ENCODE measurements around the gene METTL22.
"Not testable (repeated sequence)": the region's sequence is repeated elsewhere in the genome, so short reads cannot be mapped to it uniquely, and the experiment has no call there.

The METTL22 gene

DNA sequence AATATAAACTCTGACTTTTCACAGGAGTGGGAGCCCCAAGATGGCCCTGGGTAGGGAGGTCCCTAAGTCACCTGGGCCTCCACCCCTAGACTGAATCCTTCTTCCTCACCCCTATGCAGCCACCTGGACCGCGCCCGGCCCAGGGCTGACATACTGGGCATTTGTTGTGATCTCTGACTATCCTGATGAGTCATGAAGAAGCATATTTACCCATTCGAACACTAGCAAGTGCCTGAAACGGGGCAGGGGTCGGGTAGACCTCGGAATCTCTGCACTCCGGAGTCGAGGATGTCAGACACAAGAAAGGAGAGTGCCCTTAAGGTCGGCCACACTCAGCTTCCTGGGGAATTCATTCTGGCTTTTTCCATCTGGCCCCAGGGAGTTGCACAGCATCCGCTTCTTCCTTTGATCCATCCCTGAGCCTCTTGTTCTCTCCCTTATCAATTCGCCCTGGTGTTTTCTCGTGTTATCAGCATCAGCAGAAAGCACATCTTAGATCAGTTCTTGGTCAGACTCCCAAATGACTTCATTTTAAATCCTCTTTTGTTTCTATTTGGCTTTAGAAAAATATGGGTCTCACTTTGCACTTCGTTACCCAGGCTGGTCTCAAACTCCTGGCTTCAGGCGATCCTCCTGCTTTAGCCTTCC is 10.4 kb downstream of the METTL22 start:
- no peak for DNase-seq (ENCODE audit: low read depth, low spot score)

DNA sequence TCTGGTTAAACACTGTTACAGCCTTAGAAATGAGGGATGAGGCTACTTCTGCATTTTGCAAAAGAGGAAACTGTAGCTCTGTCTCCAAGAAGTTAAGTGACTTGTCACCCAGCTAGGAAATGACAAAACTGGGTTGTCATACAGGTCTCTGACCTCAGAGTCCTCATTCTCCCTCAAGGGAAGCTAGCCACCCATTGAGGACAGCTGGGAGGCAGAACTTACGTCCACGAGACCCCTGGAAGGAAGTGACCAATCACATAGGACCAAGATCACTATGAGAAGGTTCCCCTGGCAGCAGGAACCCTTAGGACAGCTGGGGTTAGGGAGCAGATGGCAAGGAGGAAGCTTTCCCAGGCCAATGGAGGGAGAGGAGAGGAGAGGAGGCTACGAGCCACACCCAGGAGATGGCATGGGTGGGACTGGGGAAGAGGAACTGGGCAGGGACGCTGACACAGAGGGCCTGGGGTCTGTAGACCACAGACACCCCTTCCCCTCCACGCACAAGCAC is 11.2 kb downstream of the METTL22 start:
- DNase-seq (ENCODE audit: low read depth, low spot score): no peak

DNA sequence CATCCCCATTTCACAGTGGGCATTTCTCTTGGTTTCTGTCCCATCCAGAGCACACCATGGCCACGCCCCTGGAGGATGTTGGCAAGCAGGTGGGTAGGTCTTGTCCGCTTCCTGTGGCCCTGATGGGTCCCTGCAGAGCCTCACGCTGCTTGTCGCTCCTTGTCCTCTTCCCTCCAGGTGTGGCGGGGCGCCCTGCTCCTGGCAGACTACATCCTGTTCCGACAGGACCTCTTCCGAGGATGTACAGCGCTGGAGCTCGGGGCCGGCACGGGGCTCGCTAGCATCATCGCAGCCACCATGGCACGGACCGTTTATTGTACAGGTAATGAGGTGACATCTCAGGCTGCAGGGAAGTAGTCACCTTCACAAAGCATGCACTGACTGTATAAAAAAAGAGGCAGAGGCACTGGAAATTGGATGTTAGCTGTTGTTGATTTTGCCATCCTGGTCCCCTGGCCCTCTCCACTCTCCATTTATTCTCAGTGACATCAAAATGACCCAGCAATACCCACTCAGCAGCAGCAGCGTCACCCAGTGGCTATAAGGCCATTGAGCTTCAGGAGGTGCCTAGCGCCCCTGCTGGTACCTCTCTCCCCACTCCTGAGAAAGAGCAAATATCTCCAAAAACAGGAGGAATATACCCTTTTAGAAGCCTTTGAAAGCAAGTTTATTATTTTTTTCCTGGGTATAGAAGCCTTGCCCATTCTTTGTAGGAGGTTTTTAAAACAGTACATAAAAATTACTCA is 13.7 kb downstream of the METTL22 start:
- DNase-seq (ENCODE audit: low read depth, low spot score): no peak

DNA sequence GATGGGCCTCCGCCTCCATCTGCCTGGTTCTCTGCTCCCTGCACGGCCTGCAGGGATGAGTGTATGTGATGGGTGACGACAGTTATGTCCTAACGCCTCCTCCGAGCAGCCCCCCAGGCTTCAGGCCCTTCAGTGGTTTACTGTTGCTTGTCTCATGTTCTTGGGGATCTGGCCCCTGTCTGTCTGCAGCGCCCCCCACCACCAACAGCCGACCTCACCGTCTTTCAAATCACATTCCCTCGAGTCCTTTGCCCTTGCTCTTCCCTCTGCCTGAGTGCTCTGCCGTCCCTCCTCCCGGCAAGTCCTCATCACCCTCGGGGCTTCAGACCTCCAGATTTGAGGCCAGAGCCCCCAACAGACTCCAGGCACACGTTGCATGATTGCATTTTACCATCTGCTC is 18.2 kb downstream of the METTL22 start:
- no peak for DNase-seq (ENCODE audit: low read depth, low spot score)

DNA sequence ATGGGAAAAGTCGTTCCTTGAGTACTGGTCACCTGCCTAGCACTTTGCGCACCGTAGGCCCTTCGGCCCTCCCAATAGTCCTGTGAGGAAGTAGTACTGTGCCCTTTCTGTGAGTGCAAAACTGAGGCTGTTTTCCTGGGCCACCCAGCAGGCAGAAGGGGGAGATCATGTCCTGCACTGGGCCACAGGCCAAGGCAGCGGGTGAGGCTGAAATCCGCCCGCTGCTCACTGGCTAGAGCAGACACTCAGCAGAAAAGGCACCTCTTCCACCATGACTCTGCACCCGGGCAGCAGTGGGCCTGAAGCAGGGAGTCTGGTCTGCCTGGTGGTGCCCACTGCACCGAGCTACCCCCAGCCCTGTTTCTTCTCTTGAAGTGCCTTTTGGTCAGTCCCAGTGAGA is 20.2 kb downstream of the METTL22 start:
- no peak for DNase-seq (ENCODE audit: low read depth, low spot score)

DNA sequence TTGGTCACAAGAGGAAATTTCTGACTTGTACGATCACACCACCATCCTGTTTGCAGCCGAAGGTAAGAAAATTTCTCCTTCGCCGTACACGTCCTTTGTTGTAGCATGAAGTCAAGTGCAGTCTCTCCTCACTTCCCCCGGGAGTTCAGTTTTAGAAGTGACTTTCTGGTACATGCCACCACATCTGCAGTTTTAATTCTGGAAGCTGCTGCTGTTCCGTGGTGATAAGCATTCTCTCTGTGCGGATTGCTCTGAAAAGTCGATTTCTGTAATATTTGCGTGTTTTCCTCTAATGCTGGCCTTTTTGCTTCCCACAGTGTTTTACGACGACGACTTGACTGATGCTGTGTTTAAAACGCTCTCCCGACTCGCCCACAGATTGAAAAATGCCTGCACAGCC is 20.6 kb downstream of the METTL22 start:
- no peak for DNase-seq (ENCODE audit: low read depth, low spot score)

DNA sequence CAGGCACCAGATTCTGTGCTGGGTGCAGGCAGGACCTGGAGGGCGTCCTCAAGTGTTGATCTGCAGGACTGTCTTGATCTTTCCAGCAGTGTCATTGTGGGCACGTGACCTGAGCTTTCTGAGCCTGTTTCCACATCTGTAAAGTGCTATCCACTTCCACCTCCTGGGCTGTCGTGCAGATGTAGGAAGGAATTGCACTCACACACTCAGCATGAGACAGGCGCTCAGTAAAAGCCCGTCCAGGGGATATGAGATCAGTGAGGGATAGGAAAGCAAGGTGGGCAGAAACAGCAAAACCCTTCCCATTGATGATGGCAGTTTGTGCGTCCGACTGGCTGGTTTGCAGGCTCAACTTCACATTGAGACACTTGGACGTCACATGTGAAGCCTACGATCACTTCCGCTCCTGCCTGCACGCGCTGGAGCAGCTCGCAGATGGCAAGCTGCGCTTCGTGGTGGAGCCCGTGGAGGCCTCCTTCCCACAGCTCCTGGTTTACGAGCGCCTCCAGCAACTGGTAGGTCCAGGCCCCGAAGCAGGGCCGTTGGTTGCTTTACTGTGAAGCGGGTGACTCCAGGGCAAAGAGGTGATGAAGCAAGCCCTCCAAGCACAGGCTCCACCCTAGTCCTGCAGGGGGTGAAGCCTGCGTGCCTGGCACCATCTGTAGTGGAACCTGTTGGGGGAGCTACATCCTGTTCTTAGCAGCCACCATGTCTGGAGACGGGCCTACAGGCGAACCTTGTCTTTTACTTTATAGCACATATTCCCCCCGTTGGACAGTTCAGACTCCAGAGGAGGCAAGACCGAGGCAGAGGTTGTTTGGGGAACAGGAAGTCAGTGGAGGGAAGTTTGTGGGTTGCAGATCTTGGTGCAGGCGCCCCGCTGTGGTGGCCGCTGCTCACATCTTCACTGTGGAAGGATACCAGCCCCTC is 23.0 kb downstream of the METTL22 start:
- DNase-seq (ENCODE audit: low read depth, low spot score): no peak

DNA sequence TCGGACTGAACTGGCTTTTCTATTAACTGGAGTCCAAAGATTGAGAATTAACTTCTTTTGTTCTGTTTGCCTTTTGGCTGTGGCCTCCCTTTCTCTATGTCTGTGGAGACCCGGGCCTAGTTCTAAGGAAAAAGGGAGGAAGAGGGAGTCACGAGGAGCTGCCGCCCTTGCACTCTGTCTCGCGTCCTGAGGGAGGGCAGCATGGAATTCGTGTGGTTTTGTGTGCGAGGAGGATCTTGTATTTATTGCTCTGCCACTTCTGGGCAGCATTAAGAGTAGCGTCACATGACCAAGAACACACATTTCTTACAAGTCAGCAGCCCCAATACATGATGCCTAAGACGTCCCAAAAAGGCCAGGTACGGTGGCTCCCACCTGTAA is 23.6 kb downstream of the METTL22 start:
- no peak for DNase-seq (ENCODE audit: low read depth, low spot score)

DNA sequence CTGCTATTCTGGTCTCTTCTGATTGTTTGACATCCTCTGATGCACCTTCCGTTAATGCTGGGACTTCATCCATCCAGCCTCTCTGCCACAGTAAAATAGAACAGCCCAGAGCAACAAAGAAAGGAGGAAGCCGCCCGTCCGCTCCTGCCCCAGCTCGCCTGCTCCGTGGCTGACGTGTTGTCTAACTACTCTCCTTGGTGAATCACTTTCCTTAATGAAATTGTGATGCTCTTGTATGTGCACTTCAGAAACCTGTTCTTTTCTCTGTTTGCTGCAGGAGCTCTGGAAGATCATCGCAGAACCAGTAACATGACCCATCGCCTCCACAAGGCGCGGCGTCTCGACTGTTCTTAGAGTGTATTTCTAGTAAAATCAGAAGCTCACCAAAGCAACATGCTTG is 24.3 kb downstream of the METTL22 start:
- DNase-seq (ENCODE audit: low read depth, low spot score): no peak

DNA sequence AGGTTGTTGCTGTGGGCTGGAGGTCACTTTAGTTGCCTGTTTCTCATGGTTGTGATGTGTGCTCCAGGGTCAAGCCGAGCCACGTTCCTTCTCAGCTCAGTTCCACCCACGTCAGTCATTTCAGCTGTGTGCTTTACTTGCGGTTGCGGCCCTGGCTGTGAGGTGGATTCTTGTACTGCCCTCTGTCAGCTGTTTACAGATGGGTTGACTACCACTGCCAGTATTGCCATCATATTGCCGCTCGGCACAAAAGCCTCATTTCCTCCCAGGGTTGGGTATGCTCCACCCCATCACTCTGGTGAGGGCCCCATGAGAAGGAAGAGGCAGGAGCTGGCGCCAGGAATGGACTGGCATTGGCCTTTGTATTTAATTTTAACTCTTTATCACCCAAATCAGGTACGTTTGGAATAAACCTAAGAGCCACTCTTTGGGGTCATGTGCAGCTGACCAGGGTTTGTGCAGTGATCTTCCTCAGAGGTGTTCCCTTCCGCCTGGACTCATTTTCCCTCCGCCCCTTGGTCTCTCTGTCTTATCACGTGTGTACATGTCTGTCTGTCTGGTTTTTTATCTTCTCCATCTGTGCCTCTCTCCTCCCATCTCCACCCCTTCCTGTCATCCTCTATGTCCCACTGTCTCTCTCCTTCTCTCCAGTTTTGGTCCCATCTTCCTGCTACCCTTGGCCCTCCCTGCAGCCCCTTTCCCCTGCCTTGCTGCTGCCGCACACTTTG is 25.0 kb downstream of the METTL22 start:
- no peak for DNase-seq (ENCODE audit: low read depth, low spot score)

DNA sequence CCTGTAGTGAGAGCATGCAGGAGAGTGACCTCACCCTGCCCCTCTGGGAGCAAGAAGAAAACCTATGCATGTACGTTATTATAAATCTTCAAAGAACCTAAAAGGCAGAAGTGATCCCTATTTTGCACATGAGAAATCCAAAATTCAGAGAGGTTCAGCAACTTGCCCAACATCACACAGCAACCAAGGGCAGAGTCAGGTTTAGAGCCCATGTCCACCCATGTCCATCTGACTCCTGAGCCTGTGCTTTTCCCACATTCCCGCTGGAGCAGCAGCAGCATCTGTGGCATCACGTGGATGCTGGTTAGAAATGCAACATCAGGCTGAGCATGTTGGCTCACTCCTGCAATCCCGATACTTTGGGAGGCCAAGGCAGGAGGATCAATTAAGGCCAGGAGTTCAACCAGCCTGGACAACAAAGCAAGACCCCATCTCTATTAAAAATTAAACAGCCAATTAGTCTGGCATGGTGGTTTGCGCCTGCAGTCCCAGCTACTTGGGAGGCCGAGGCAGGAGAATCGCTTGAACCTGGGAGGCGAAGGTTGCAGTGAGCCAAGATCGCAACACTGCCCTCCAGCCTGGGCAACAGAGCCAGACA is 26.3 kb downstream of the METTL22 start:
- no peak for DNase-seq (ENCODE audit: low read depth, low spot score)

DNA sequence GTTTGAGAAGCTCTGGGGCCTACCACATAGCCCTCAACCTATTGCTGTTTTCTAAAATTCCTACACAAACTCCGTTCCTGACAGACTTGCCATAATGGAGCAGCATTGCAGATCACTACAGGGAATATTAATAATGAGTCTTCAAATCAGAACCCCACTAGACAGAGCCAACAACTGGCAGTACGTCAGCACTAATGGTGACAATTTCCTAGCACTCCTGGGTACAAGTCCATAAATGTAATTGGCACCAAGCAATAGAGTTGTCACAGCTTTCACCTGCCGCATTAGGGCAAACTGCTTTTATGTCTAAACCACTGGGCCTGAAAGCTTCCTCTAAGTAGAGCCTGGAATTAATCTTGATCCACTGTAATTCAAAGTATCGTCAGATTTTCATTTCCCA is 27.4 kb downstream of the METTL22 start:
- DNase-seq (ENCODE audit: low read depth, low spot score): no peak

DNA sequence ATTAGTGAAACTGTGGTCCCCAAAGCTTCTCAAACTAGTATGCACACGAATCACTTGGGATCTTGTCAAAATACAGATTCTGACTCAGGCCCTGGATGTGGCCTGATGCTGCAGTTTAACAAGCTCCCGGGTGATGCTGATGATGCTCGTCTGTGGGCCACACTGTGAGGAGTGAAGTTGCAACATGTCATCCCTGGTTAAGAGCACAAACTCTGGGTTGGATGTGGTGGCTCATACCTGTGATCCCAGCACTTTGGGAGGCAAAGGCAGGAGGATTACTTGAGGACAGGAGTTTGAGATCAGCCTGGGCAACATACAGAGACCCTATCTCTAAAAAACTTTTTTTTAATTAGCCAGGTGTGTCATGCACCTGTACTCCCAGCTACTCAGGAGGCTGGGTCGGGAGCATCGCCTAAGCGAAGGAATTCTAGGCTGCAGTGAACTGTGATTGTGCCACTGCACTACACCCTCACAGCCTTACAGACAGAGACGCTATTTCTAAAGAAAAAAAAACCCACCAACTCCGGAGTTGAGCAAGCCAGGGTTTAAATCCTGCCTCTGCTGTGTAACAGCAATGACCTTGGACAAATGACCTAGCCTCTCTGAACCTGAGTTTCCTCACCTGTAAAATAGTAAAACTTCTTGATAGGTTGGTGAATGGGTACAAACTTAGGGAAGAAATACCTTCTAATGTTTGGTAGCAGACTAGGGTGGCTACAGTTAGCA is 28.5 kb downstream of the METTL22 start:
- DNase-seq (ENCODE audit: low read depth, low spot score): no peak

DNA sequence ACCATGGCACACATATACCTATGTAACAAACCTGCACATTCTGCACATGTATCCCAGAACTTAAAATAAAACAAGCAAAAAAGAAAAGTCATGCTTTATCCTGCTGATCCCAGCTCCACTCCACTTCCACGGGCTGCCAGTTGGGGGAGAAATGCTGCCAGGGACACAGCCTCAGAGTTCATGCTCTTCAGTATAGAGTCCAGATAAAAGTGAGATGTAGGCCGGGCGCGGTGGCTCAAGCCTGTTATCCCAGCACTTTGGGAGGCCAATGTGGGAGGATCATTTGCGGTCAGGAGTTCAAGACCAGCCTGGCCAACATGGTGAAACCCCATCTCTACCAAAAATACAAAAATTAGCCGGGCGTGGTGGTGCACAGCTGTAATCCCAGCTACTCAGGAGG is 30.5 kb downstream of the METTL22 start:
- DNase-seq (ENCODE audit: low read depth, low spot score): not testable (repeated sequence)

DNA sequence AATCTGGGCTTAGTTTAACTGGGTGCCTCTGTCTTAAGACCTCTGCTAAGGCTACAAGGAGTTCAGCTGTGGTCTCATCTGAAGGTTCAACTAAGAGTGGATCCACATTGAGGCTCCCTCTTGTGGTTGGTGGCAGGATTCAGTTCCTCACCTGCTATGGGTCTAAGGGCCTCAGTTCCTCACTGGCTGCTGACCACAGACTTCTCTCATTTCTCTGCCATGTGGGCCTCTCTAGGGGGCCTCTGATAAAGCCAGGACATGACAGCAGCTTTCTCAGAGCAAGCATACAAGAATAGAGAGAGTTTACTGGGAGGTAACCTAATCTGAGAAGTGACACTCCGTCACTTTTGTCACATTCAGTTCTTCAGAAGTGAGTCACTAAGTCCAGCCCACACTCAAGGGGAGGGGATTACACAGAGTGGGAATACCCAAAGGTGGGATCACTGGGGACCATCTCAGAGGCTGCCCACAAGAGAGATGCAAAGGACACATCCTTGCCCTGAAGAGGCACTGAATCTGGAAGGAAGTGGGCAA is 33.8 kb downstream of the METTL22 start:
- DNase-seq (ENCODE audit: low read depth, low spot score): no peak

DNA sequence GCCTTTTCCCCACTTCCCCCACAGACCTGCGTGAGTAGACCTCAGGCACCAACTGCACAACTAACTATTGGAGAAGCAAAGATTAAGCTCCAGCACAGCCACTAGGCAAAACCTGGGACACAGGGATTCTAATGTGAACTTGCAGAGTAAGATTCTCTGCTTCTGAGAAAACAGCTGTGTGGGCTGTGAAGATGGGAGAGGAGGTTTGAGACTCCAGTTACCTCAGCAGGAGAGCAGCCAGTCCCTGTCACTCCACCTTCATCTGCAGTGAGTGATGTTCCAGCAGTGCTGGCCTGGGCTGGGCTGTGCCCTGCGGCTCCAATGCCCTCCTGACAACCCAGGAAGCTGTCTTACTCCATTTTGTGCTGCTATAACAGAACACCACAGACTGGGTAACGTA is 34.9 kb downstream of the METTL22 start:
- no peak for DNase-seq (ENCODE audit: low read depth, low spot score)

DNA sequence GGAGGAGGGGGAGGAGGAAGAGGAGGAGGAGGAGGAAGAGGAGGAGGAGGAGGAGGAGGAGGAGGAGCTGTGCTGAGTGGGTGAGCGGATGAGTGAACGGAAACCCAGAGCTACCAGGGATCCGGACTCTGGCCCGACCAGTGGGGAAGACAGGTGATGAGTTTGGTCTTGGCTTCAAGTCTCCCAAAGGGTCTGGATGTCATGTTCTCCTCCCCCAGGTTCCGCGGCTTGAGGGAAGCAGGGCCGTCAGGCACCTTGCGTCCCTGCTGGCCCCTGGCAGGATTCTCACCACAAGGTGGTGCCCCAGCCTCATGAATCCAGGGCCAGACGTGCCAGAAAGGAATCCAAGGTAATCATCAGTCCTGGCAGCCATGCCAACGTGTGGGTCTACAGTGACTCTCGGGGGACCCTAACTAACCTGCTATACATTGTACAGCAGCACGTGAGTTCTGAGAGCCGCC is 39.4 kb downstream of the METTL22 start:
- peak; percentile 11 for DNase-seq (ENCODE audit: low read depth, low spot score)

DNA sequence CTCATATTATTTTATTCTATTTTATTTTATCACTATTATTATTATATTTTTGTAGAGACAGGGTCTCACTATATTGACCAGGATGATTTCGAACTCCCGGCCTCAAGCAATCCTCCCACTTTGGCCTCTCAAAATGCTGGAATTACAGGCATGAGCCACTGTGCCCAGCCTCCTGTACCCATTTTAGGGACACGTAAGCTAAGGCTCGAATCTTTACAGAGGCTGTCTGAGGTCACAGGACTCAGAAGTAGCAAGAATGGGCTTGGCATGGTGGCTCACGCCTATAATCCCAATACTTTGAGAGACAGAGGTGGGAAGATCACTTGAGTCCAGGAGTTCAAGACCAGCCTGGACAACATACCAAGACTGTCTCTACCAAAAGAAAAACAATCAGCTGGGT is 40.2 kb downstream of the METTL22 start:
- no peak for DNase-seq (ENCODE audit: low read depth, low spot score)

DNA sequence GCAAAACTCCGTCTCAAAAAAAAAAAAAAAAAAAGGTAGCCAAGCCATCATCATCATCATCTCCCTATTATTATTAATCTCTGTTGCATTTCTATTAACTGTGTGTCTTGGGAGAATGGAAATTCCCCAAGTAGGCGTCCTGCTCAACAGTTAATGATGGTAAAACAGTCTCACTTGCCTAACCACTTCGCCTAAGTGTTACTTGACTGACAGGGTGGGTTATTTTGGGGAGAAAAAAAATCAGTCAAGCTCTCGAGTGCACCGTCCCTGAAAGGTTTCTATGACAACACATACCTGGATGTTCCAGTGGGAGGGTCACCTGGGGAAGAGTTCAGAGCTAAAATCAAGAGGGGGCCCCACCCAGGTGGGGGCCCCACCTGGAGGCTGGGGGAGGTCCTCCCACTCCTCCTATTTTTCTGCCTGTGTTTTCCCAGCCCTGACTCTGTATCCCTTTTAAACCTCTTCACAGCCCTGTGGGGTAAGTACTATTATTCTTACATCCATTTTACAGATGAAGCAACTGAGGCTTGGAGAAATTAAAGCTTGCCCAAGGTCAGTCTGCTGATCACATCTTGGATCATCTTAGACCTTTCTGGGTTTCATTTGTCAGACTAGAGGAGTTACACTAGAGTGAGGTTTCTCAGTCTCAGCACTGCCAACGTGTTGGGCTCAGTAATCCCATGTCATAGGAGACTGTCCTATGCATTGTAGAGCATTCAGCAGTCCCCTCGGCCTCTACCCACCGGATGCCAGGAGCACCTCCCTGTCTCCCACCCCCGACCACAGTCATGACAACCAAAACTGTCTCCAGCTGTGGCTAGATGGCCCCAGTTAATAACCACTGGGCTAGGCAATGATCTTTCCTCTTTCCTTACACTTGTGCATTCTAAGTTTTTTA is 41.9 kb downstream of the METTL22 start:
- DNase-seq (ENCODE audit: low read depth, low spot score): no peak
